Measurements from ENCODE around the gene ALG9.
"Not testable (repeated sequence)": the region's sequence is repeated elsewhere in the genome, so short reads cannot be mapped to it uniquely, and the experiment has no call there.

Gene ALG9

GRCh38 chr11:111870886-111871692 is at the start of gene ALG9:
TSS of gene ALG9 (minus strand) at chr11:111871581. CDS start at chr11:111871482, 99 bp downstream.
- DNase-seq = peak; percentile 93

- DNase-seq = no peak
Measured at GRCh38 chr11:111920908-111921307, 49.5 kb upstream of the ALG9 start.

GRCh38 chr11:111918390-111919256 is 47.2 kb upstream of the ALG9 start, which contains the start of gene C11orf52:
TSS of gene C11orf52 (plus strand) at chr11:111918913. CDS start at chr11:111918973, 60 bp downstream.
- no peak for DNase-seq

GRCh38 chr11:111917788-111918187 is 46.4 kb upstream of the ALG9 start:
- no peak for DNase-seq

GRCh38 chr11:111917312-111917711 is 45.9 kb upstream of the ALG9 start:
- no peak for DNase-seq

GRCh38 chr11:111916768-111917167 is 45.4 kb upstream of the ALG9 start:
- no peak for DNase-seq

- DNase-seq = no peak
Measured at GRCh38 chr11:111913997-111914396, 42.6 kb upstream of the ALG9 start.

GRCh38 chr11:111913031-111913861 is 41.9 kb upstream of the ALG9 start:
- no peak for DNase-seq

- no peak for DNase-seq
Measured at GRCh38 chr11:111912535-111912934, 41.2 kb upstream of the ALG9 start, which contains the start of gene HSPB2. TSS of gene HSPB2 (plus strand) at chr11:111912734. CDS start at chr11:111912830, 96 bp downstream.

- DNase-seq = no peak
Measured at GRCh38 chr11:111911563-111912401, 40.4 kb upstream of the ALG9 start, which contains the start of gene CRYAB. TSS of gene CRYAB (minus strand) at chr11:111911770. CDS start at chr11:111911724, 46 bp downstream.

- peak; percentile 59 for DNase-seq
Measured at GRCh38 chr11:111910676-111911562, 39.5 kb upstream of the ALG9 start.

- no peak for DNase-seq
Measured at GRCh38 chr11:111909378-111909777, 38.0 kb upstream of the ALG9 start.

GRCh38 chr11:111908639-111909305 is 37.4 kb upstream of the ALG9 start:
- DNase-seq = no peak

GRCh38 chr11:111906680-111907079 is 35.3 kb upstream of the ALG9 start:
- no peak for DNase-seq

- no peak for DNase-seq
Measured at GRCh38 chr11:111905411-111905810, 34.0 kb upstream of the ALG9 start.

- DNase-seq = no peak
Measured at GRCh38 chr11:111886844-111887243, 15.5 kb upstream of the ALG9 start.

GRCh38 chr11:111886032-111886431 is 14.7 kb upstream of the ALG9 start:
- DNase-seq = no peak

GRCh38 chr11:111885053-111885452 is 13.7 kb upstream of the ALG9 start:
- not testable (repeated sequence) for DNase-seq

GRCh38 chr11:111882202-111882601 is 10.8 kb upstream of the ALG9 start:
- no peak for DNase-seq

GRCh38 chr11:111879637-111879960 is 8.2 kb upstream of the ALG9 start:
- DNase-seq = no peak

All from OCI-M1 (cell line).